CD14-positive monocyte (primary cell): Measurements from ENCODE around the gene TMPRSS11A. TPM values are rescaled to one million over a fixed set of nuclear protein-coding genes. Genes with fewer than 3 reads are reported as not detected.

ENCODE experiments used
- DNase-seq, 3 donors: peaks; one replicate each; pipeline ENCODE4 v3.0.0-alpha.2; 2011 to 2022
- H2AFZ ChIP-seq: 2 replicates; pipeline ENCODE4 v1.6.0; 2012; ENCODE audit warnings: mild to moderate bottlenecking, low read depth, low read length, inconsistent platforms; ENCODE audit not compliant: insufficient read depth, poor library complexity, severe bottlenecking
- H3K27ac ChIP-seq, 2 donors: 1 replicate in 1 of 2; 2 replicates in 1 of 2; pipeline ENCODE4 v1.5.1; 2012 to 2013; ENCODE audit warnings: low read length in 2 of 2, control low read depth in 1 of 2, inconsistent platforms in 1 of 2, low read depth in 1 of 2, mild to moderate bottlenecking in 1 of 2
- H3K27me3 ChIP-seq, 2 donors: one replicate each; pipeline versions ENCODE4 v1.6.0 to v1.6.1; 2011 to 2013; ENCODE audit warnings: low read length in 2 of 2; ENCODE audit not compliant: control insufficient read depth in 2 of 2, insufficient read depth in 2 of 2
- H3K36me3 ChIP-seq, 2 donors: replicated peaks in 1 of 2; 1 replicate in 1 of 2; 2 replicates in 1 of 2; pipeline versions ENCODE4 v1.5.1 to v1.6.1; 2012 to 2013; ENCODE audit warnings: low read length in 2 of 2, control low read depth in 1 of 2, inconsistent platforms in 1 of 2, mild to moderate bottlenecking in 1 of 2; ENCODE audit not compliant: insufficient read depth in 2 of 2, control insufficient read depth in 1 of 2
- H3K4me1 ChIP-seq, 2 donors: 1 replicate in 1 of 2; 2 replicates in 1 of 2; pipeline versions ENCODE4 v1.5.1 to v1.6.1; 2012 to 2013; ENCODE audit warnings: low read length in 2 of 2, control low read depth in 1 of 2, inconsistent platforms in 1 of 2, mild to moderate bottlenecking in 1 of 2, moderate library complexity in 1 of 2; ENCODE audit not compliant: insufficient read depth in 2 of 2, control insufficient read depth in 1 of 2
- H3K4me2 ChIP-seq: replicated peaks from 2 replicates; pipeline ENCODE3; 2012; ENCODE audit warnings: low read length, moderate library complexity, mild to moderate bottlenecking; ENCODE audit not compliant: poor library complexity, severe bottlenecking; ENCODE audit errors: extremely low read depth
- H3K4me3 ChIP-seq, 3 experiments: fragments of 200-600 bp in 1 of 3; sonication (generic) in 1 of 3; replicated peaks in 1 of 3; 1 replicate in 2 of 3; 2 replicates in 1 of 3; pipeline ENCODE4 v1.5.1; 2011 to 2013; ENCODE audit warnings: low read length in 3 of 3, mild to moderate bottlenecking in 3 of 3, control low read depth in 2 of 3, low read depth in 2 of 3, inconsistent platforms in 1 of 3, moderate library complexity in 1 of 3
- H3K79me2 ChIP-seq: 2 replicates; pipeline ENCODE4 v1.6.0; 2012; ENCODE audit warnings: mild to moderate bottlenecking, control low read depth, inconsistent platforms, low read length, moderate library complexity; ENCODE audit not compliant: insufficient read depth
- H3K9ac ChIP-seq: 2 replicates; pipeline ENCODE4 v1.6.0; 2017; ENCODE audit warnings: low read length, mild to moderate bottlenecking; ENCODE audit not compliant: insufficient read depth, poor library complexity, severe bottlenecking
- H3K9me3 ChIP-seq, 2 donors: replicated peaks in 1 of 2; 1 replicate in 1 of 2; 2 replicates in 1 of 2; pipeline versions ENCODE4 v1.5.1 to v1.6.1; 2012 to 2013; ENCODE audit warnings: low read length in 2 of 2, control low read depth in 1 of 2; ENCODE audit not compliant: control insufficient read depth in 1 of 2, insufficient read depth in 1 of 2
- H4K20me1 ChIP-seq: 2 replicates; pipeline ENCODE4 v1.6.0; 2012; ENCODE audit warnings: mild to moderate bottlenecking, low read length, control low read depth, moderate library complexity; ENCODE audit not compliant: insufficient read depth
- H3K27ac Mint-ChIP-seq, 7 donors: one replicate each; pipeline ENCODE4 v1.8.0; 2020; ENCODE audit warnings: mild to moderate bottlenecking in 7 of 7, mixed read lengths in 7 of 7, moderate library complexity in 6 of 7, inconsistent platforms in 2 of 7
- H3K27me3 Mint-ChIP-seq, 3 donors: one replicate each; pipeline ENCODE4 v1.8.0; 2021 to 2022; ENCODE audit warnings: low read depth in 3 of 3, mild to moderate bottlenecking in 3 of 3, mixed read lengths in 3 of 3, moderate library complexity in 3 of 3, inconsistent platforms in 1 of 3
- H3K36me3 Mint-ChIP-seq, 2 donors: one replicate each; pipeline ENCODE4 v1.8.0; 2020; ENCODE audit warnings: mixed read lengths in 2 of 2, inconsistent platforms in 1 of 2, mild to moderate bottlenecking in 1 of 2
- H3K4me1 Mint-ChIP-seq: one replicate; pipeline ENCODE4 v1.8.0; 2020; ENCODE audit warnings: mild to moderate bottlenecking, mixed read lengths
- H3K4me3 Mint-ChIP-seq, 2 donors: one replicate each; pipeline ENCODE4 v1.8.0; 2020; ENCODE audit warnings: mild to moderate bottlenecking in 2 of 2, mixed read lengths in 2 of 2, moderate library complexity in 1 of 2
- H3K9me3 Mint-ChIP-seq, 7 donors: one replicate each; pipeline ENCODE4 v1.8.0; 2020 to 2022; ENCODE audit warnings: mixed read lengths in 7 of 7, mild to moderate bottlenecking in 6 of 7, moderate library complexity in 6 of 7, inconsistent platforms in 2 of 7
- CTCF ChIP-seq: fragments of 200-600 bp; IDR thresholded peaks from one replicate; pipeline ENCODE4 v1.8.0; 2022; ENCODE audit warnings: antibody characterized with exemption, mild to moderate bottlenecking
- WGBS: methylation state at CpG from one replicate; pipeline ENCODE4 v1.1.5; 2013; ENCODE audit warnings: missing lambda C conversion rate; ENCODE audit not compliant: insufficient coverage; 5-methylcytosine and 5-hydroxymethylcytosine counted together
- intact Hi-C, 2 donors: fragments of 100-400 bp; cut with micrococcal nuclease; formaldehyde crosslinking; loops; one replicate each; pipeline versions ENCODE4 v1.15.0 to v1.15.1; 2023
- polyA plus RNA-seq, 3 donors: library from polyadenylated mRNA; depleted of rRNA in 1 of 3; unstranded in 2 of 3; stranded (reverse) in 1 of 3; fragments of 300-500 nt in 2 of 3; fragments of >200 nt in 1 of 3; fragmentation: Illumina TruSeq in 2 of 3; gene quantifications; 1 replicate in 2 of 3; 2 replicates in 1 of 3; pipeline ENCODE4 v1.2.3, GENCODE V29; 2012 to 2021

TMPRSS11A gene
- polyA plus RNA-seq, 3 donors, result not detected

- H4K20me1 ChIP-seq, result no peaks in the 10 kb centered on the region
- H3K79me2 ChIP-seq, result no peaks in the 10 kb centered on the region
- H3K4me1 ChIP-seq, result no peaks in the 10 kb centered on the region
- no peak overlapping the region for H3K9ac ChIP-seq
- no peak overlapping the region for H3K27ac Mint-ChIP-seq
- H3K27ac ChIP-seq, result no peak overlapping the region
- no peak for TF ChIP-seq CTCF
- WGBS, result 100% methylated on average over 2 of the region's 4 CpGs
- no peaks in the 10 kb centered on the region for H3K4me1 Mint-ChIP-seq
- H3K4me3 ChIP-seq, result no peak overlapping the region
- H3K27me3 ChIP-seq, result no peaks in the 10 kb centered on the region
- peaks cover 0 to under 1% (median 0%) of the 10 kb centered on the region in 7 donors for H3K9me3 Mint-ChIP-seq
- no peak overlapping the region for H3K4me3 Mint-ChIP-seq
- H2AFZ ChIP-seq, result no peak overlapping the region
- peaks cover 0 to 4% (median 0%) of the 10 kb centered on the region in 3 donors for H3K27me3 Mint-ChIP-seq
- no peaks in the 10 kb centered on the region for H3K9me3 ChIP-seq
- DNase-seq, result no peak
- intact Hi-C loops, result loop anchor here in 1 of 2 donors (5.0 kb wide), 1 partner anchor 39 kb away; no protein-coding TSS in a partner anchor
- H3K36me3 ChIP-seq, result no peaks in the 10 kb centered on the region
- H3K4me2 ChIP-seq, result no peak overlapping the region
- H3K36me3 Mint-ChIP-seq, result no peaks in the 10 kb centered on the region
These were observed 52.2 kb downstream of the TMPRSS11A start for GRCh38 chr4:67911141-67911540.

GRCh38 chr4:67910585-67910905 lies 52.7 kb downstream of the TMPRSS11A start:
- intact Hi-C loops, result loop anchor here in 1 of 2 donors (5.0 kb wide), 1 partner anchor 38 kb away; no protein-coding TSS in a partner anchor
- no peaks in the 10 kb centered on the region for H3K9me3 ChIP-seq
- H3K9me3 Mint-ChIP-seq, result peaks cover 0 to 5% (median 2%) of the 10 kb centered on the region in 7 donors
- H3K36me3 Mint-ChIP-seq, result no peaks in the 10 kb centered on the region
- no peak overlapping the region for H3K4me3 Mint-ChIP-seq
- no CpG with 5 or more reads among the region's 1 CpG for WGBS
- H3K4me1 Mint-ChIP-seq, result no peaks in the 10 kb centered on the region
- H3K27me3 Mint-ChIP-seq, result peaks cover 0 to 4% (median 0%) of the 10 kb centered on the region in 3 donors
- no peak overlapping the region for H3K4me2 ChIP-seq
- no peak overlapping the region for H3K27ac ChIP-seq
- no peaks in the 10 kb centered on the region for H3K79me2 ChIP-seq
- no peak overlapping the region for H3K4me3 ChIP-seq
- no peaks in the 10 kb centered on the region for H3K36me3 ChIP-seq
- no peak overlapping the region for H3K27ac Mint-ChIP-seq
- TF ChIP-seq CTCF, result no peak
- no peak for DNase-seq
- H4K20me1 ChIP-seq, result no peaks in the 10 kb centered on the region
- H3K9ac ChIP-seq, result no peak overlapping the region
- H3K4me1 ChIP-seq, result no peaks in the 10 kb centered on the region
- H3K27me3 ChIP-seq, result no peaks in the 10 kb centered on the region
- no peak overlapping the region for H2AFZ ChIP-seq
